Esophagus muscularis mucosa (tissue), 4 donors: ENCODE data around the gene DENR.
"Not testable (repeated sequence)": the region's sequence is repeated elsewhere in the genome, so short reads cannot be mapped to it uniquely, and the experiment has no call there.

Experiments used
- EP300 ChIP-seq: sonication (generic); formaldehyde crosslinking; IDR thresholded peaks from one replicate; pipeline ENCODE4 v1.6.1; 2017; ENCODE audit warnings: antibody characterized with exemption
- POLR2A ChIP-seq: fragments of 450-650 bp; IDR thresholded peaks from one replicate; pipeline ENCODE4 v1.6.1; 2017; ENCODE audit warnings: antibody characterized with exemption, moderate library complexity, mild to moderate bottlenecking, low read depth
- POLR2AphosphoS5 ChIP-seq, 2 donors: sonication (generic); formaldehyde crosslinking; IDR thresholded peaks; one replicate each; pipeline ENCODE4 v1.6.1; 2017; ENCODE audit warnings: antibody characterized with exemption in 2 of 2
- TF ChIP-seq, protein P1 (sequence below), 3 experiments: fragments of 200-600 bp in 2 of 3; fragments of 450-650 bp in 1 of 3; sonication (generic) in 2 of 3; IDR thresholded peaks; one replicate each; pipeline ENCODE4 v1.5.1; 2017 to 2019; ENCODE audit warnings: antibody characterized with exemption in 3 of 3, mild to moderate bottlenecking in 2 of 3, moderate library complexity in 1 of 3

- TF ChIP-seq EP300; POLR2A; POLR2AphosphoS5 (IDR thresholded peaks at IDR 0.05): not testable (repeated sequence)
- TF ChIP-seq, protein P1, sequence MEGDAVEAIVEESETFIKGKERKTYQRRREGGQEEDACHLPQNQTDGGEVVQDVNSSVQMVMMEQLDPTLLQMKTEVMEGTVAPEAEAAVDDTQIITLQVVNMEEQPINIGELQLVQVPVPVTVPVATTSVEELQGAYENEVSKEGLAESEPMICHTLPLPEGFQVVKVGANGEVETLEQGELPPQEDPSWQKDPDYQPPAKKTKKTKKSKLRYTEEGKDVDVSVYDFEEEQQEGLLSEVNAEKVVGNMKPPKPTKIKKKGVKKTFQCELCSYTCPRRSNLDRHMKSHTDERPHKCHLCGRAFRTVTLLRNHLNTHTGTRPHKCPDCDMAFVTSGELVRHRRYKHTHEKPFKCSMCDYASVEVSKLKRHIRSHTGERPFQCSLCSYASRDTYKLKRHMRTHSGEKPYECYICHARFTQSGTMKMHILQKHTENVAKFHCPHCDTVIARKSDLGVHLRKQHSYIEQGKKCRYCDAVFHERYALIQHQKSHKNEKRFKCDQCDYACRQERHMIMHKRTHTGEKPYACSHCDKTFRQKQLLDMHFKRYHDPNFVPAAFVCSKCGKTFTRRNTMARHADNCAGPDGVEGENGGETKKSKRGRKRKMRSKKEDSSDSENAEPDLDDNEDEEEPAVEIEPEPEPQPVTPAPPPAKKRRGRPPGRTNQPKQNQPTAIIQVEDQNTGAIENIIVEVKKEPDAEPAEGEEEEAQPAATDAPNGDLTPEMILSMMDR (IDR thresholded peaks at IDR 0.05): not testable (repeated sequence)
Observed at GRCh38 chr12:122710341-122710740, 42.3 kb upstream of the DENR start.
